ENCODE data around the gene SPSB1. TPM values are rescaled to one million over a fixed set of nuclear protein-coding genes. Genes with fewer than 3 reads are reported as not detected.

SPSB1 gene
- total RNA-seq = 1 to 10 TPM; 8.2 to 9.0 TPM

DNA sequence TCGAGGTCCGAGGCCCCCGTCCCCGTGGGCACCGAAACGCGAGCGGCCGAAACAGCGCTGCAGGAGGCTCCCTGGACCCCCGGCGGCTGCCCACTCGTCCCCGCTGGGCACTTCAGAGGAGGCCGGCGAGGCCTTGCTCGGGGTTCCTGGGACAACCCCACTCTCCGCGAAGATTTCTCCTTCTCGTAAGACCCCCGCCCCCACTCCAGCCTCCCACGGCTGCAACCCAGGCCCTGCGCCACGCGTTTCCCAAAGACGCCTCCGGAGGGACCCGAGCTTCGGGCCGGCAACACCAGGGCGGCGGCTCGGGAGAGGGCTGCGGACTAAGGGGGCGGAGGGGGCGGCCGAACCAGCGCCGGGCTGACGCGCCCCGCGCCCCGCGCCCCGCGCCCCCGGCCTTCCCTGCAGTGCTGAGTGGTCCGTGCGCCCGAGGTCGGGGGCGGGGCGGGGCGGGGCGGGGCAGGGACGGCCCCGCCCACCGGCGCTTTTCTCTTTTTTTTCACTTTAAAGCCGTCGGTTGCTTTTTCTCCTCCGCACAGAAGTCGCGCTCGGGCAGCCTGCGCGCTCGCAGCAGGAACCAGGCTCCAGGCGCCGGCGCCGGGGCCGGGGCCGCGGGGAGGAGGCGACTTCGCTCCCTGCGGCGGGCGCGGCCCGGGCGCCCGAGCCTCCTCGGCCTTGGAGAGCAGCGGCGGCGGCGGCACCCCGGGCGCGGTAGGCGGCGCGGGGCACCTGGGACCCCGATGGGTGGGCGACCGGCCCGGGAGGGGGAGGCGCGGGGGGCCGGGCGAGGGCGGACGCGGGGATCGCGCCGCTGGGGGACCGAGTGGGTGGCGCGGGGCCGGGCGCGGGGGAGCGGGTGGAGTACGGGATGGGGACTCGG is at the start of gene SPSB1:
Gene SPSB1, plus strand, starts transcription at position 534 of the 880 bp plus-strand sequence. CDS start 62,998 bp downstream, outside the sequence.
- Mint-ChIP-seq H3K27ac (no peak within 1 kb of the TSS), H3K27me3 (peaks cover 15% of the 10 kb centered on the region), H3K4me1 (peaks cover 9% of the 10 kb centered on the region), H3K9me3 (ENCODE audit: low read depth) (peaks cover 6% of the 10 kb centered on the region), H3K36me3 (peaks cover 4% of the 10 kb centered on the region), H3K4me3 (peak within 1 kb of the TSS; percentile 40)
- peak; percentile 75 for DNase-seq
- CTCF ChIA-PET = interaction anchor here (1.4 to 4.3 kb wide), 4 partner anchors 10 to 199 kb away, joined by 3 to 87 read pairs (median 38); no protein-coding TSS in a partner anchor
- peak; percentile 72 for ATAC-seq

GRCh38 chr1:9243066-9243739 is 49.5 kb upstream of the SPSB1 start:
- CTCF ChIA-PET = interaction anchor here (0.6 to 5.0 kb wide), 6 partner anchors 9 to 254 kb away, joined by 3 to 25 read pairs (median 4); partner anchors contain the start of gene H6PD
- no peak for DNase-seq
- no peak for ATAC-seq

DNA sequence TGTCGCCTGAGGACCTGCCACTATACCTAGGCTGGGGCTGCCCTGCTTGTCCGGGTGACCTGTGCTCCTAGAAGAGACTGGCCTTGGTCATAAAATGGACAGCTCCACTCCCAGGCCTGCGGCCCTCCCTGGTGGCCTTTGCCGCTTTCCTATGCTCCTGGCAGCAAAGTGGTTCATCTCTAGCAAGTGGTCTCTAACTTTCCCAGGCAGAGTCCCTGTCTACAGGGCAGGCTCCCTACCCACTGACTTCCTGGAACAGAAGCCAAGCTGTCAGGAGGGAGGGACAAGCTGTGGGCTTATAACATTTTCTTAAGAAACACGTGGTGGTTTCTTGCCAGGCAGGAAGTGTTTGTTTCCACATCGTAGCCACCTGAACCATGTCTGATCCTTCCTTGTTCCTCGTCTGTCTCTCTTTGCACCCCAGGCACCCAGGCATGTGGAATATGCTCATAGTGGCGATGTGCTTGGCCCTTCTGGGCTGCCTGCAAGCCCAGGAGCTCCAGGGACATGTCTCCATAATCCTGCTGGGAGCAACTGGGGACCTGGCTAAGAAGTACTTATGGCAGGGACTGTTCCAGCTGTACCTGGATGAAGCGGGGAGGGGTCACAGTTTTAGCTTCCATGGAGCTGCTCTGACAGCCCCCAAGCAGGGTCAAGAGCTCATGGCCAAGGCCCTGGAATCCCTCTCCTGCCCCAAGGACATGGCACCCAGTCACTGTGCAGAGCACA is 48.0 kb upstream of the SPSB1 start:
- peak; percentile 38 for ATAC-seq
- no peak for DNase-seq
- Mint-ChIP-seq H3K4me3 (no peak overlapping the region), H3K27me3 (no peaks in the 10 kb centered on the region), H3K36me3 (peaks cover 2% of the 10 kb centered on the region), H3K27ac (peak overlapping the region; percentile 23), H3K4me1 (peaks cover 27% of the 10 kb centered on the region), H3K9me3 (ENCODE audit: low read depth) (no peaks in the 10 kb centered on the region)
- CTCF ChIA-PET = interaction anchor here (0.6 to 5.0 kb wide), 9 partner anchors 10 to 343 kb away, joined by 3 to 25 read pairs (median 4); partner anchors contain the start of gene H6PD

More at GRCh38 chr1:9243066-9243739, 49.5 kb upstream of the SPSB1 start:
- peaks cover 40% of the 10 kb centered on the region for H3K4me1 Mint-ChIP-seq
- H3K27me3 Mint-ChIP-seq = no peaks in the 10 kb centered on the region
- no peaks in the 10 kb centered on the region for H3K9me3 Mint-ChIP-seq (ENCODE audit: low read depth)
- no peak overlapping the region for H3K27ac Mint-ChIP-seq
- peaks cover 4% of the 10 kb centered on the region for H3K36me3 Mint-ChIP-seq
- no peak overlapping the region for H3K4me3 Mint-ChIP-seq

GRCh38 chr1:9245230-9245619 is 47.5 kb upstream of the SPSB1 start:
- CTCF ChIA-PET = interaction anchor here (0.9 to 5.0 kb wide), 6 partner anchors 11 to 246 kb away, joined by 3 to 25 read pairs (median 4); partner anchors contain the start of gene H6PD
- no peak overlapping the region for H3K27ac Mint-ChIP-seq
- no peaks in the 10 kb centered on the region for H3K9me3 Mint-ChIP-seq (ENCODE audit: low read depth)
- DNase-seq (no peak), ATAC-seq (no peak)
- H3K4me3 Mint-ChIP-seq = no peak overlapping the region
- peaks cover 2% of the 10 kb centered on the region for H3K36me3 Mint-ChIP-seq
- peaks cover 22% of the 10 kb centered on the region for H3K4me1 Mint-ChIP-seq
- H3K27me3 Mint-ChIP-seq = no peaks in the 10 kb centered on the region

- Mint-ChIP-seq H3K36me3 (no peaks in the 10 kb centered on the region), H3K27me3 (no peaks in the 10 kb centered on the region)
Observed at GRCh38 chr1:9245661-9246060, 47.0 kb upstream of the SPSB1 start.

DNA sequence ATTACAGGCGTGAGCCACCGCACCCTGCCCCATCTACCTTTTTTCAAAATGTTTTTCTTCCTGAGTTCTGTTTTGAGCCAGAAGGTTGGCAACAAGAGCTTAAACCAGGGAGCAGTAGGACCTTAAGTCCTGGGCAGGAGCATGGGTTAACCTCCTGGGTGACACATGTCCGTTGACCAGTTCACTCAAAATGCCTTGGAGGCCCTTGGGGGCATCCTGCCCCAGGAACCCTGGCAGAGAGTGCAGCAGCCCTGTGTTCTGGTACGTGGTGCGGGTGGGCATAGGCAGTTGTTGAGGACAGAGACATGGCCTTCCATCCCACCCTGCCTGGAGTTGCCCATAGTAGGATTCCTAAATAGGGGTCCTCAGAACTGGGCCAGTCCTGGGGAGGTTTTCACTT is 46.5 kb upstream of the SPSB1 start:
- H3K4me3 Mint-ChIP-seq = no peak overlapping the region
- peaks cover 15% of the 10 kb centered on the region for H3K4me1 Mint-ChIP-seq
- no peak for ATAC-seq
- no peaks in the 10 kb centered on the region for H3K36me3 Mint-ChIP-seq
- no peaks in the 10 kb centered on the region for H3K27me3 Mint-ChIP-seq
- no peak overlapping the region for H3K27ac Mint-ChIP-seq
- no peaks in the 10 kb centered on the region for H3K9me3 Mint-ChIP-seq (ENCODE audit: low read depth)
- CTCF ChIA-PET = interaction anchor here (1.3 to 5.0 kb wide), 4 partner anchors 12 to 136 kb away, joined by 3 to 25 read pairs (median 4); partner anchors contain the start of gene H6PD
- DNase-seq = no peak

More at GRCh38 chr1:9245661-9246060, 47.0 kb upstream of the SPSB1 start:
- Mint-ChIP-seq H3K4me1 (peaks cover 17% of the 10 kb centered on the region), H3K27ac (no peak overlapping the region), H3K4me3 (no peak overlapping the region), H3K9me3 (ENCODE audit: low read depth) (no peaks in the 10 kb centered on the region)
- DNase-seq (no peak), ATAC-seq (no peak)
- CTCF ChIA-PET = interaction anchor here (0.9 to 5.0 kb wide), 5 partner anchors 11 to 135 kb away, joined by 3 to 25 read pairs (median 4); partner anchors contain the start of gene H6PD

- DNase-seq = no peak
- no peaks in the 10 kb centered on the region for H3K36me3 Mint-ChIP-seq
- CTCF ChIA-PET = interaction anchor here (5.0 kb wide), 1 partner anchor 13 kb away, joined by 25 read pairs; the partner anchor contains the start of gene H6PD
- no peak for ATAC-seq
- no peak overlapping the region for H3K27ac Mint-ChIP-seq
- H3K27me3 Mint-ChIP-seq = no peaks in the 10 kb centered on the region
- H3K9me3 Mint-ChIP-seq (ENCODE audit: low read depth) = no peaks in the 10 kb centered on the region
- peaks cover 15% of the 10 kb centered on the region for H3K4me1 Mint-ChIP-seq
- H3K4me3 Mint-ChIP-seq = no peak overlapping the region
Observed at GRCh38 chr1:9246841-9247785, 45.6 kb upstream of the SPSB1 start.

DNA sequence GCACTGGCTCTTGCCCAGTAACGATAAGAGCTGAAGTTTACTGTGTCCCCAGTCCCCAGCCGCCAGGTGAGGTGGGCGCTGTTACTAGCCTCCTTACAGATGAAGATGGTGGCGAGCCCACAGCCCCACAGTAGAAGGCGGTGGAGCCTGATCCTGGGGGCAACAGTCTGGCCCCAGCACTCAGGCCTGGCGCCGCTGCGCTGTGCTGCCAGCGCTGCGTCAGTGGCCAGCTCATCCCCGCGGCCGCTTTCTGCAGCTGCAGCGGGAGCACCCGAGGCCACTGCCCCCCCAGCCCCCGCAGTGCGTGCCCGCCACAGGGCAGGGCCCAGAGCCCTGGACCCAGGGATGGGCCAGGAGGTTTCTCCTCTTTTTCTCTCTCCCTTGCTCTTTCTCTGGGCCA is 44.8 kb upstream of the SPSB1 start:
- Mint-ChIP-seq H3K4me1 (peaks cover 15% of the 10 kb centered on the region), H3K4me3 (no peak overlapping the region), H3K36me3 (no peaks in the 10 kb centered on the region), H3K9me3 (ENCODE audit: low read depth) (no peaks in the 10 kb centered on the region), H3K27ac (no peak overlapping the region), H3K27me3 (no peaks in the 10 kb centered on the region)
- CTCF ChIA-PET = interaction anchor here (0.8 kb wide), 1 partner anchor 19 kb away, joined by 3 read pairs; no protein-coding TSS in a partner anchor
- ATAC-seq (no peak), DNase-seq (no peak)

DNA sequence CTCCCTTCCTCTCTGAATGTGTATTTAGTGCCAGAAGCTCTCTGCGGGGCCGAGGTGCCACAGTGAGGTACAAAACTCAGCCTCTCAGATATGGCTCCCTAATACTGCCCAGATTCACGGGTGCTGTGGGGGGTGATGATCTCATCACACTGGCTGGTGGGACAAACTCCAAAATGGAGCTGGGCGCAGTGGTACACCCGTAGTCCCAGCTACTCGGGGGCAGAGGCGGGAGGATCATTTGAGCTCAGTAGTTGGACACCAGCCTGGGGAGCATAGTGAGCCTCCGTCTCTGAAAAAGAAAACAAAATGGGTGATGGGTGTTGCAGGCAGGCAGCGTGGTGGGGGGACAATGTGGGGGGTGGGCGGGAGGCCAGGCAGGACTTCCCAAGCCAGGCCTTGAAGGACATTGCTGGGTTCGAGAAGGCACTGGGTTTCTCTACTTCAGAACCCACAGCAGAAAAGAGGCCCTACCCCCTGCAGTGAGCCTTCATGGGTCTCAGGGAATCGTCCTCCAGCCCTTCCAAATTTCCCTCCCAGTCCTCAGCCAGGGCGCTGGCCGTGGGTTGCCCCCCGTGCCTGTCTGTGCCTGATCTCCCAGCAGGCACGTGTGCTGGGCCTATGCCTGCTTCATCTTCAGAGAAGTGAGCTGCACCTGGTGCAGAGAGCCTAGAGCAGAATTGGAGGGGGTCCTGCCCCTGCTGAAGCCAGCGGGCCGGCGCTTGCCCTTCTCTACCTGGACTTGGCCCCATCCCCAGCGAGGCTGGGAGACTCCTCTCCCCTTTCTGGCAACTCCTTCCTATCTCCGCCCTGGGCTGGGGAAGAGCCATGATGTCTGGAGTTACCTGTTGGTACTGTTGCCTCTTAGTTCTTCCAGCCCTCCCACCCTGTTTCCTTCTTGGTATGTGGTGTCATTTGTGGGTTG is 44.1 kb upstream of the SPSB1 start:
- ATAC-seq = no peak

DNA sequence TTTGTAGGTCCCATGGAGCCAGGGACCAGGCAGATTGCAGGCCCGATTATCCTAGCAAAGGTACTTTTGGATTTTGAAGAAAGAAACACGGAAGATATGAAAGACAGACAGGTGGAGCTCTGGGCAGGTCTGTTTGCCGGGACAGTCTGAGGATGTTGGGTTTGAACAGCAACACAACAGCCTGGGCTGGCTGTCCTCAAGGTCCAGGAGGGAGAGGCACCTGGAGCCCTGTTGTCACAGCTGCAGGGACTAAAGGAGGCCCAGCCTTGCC is 43.5 kb upstream of the SPSB1 start:
- no peaks in the 10 kb centered on the region for H3K27me3 Mint-ChIP-seq
- no peaks in the 10 kb centered on the region for H3K36me3 Mint-ChIP-seq
- CTCF ChIA-PET = interaction anchor here (0.8 to 3.5 kb wide), 10 partner anchors 9 to 193 kb away, joined by 3 to 16 read pairs (median 4); partner anchors contain the start of gene H6PD
- no peaks in the 10 kb centered on the region for H3K9me3 Mint-ChIP-seq (ENCODE audit: low read depth)
- DNase-seq (no peak), ATAC-seq (no peak)
- peaks cover 9% of the 10 kb centered on the region for H3K4me1 Mint-ChIP-seq
- no peak overlapping the region for H3K4me3 Mint-ChIP-seq
- H3K27ac Mint-ChIP-seq = no peak overlapping the region

More for the DNA sequence above, 44.1 kb upstream of the SPSB1 start:
- DNase-seq = no peak
- Mint-ChIP-seq H3K9me3 (ENCODE audit: low read depth) (no peaks in the 10 kb centered on the region), H3K27ac (no peak overlapping the region), H3K4me3 (no peak overlapping the region), H3K27me3 (no peaks in the 10 kb centered on the region), H3K36me3 (no peaks in the 10 kb centered on the region), H3K4me1 (peaks cover 14% of the 10 kb centered on the region)
- CTCF ChIA-PET = interaction anchor here (0.8 to 3.5 kb wide), 4 partner anchors 15 to 194 kb away, joined by 3 to 16 read pairs (median 4); partner anchors contain the start of gene H6PD

Data from activated CD8-positive, alpha-beta memory T cell treated with anti-CD3 and anti-CD28 coated beads, Interleukin-2, amount 10 ng/mL, durations not matched to agents 7 days and 5 days (primary cell).